ENCODE measurements around the gene STON2. TPM values are rescaled to one million over a fixed set of nuclear protein-coding genes. Genes with fewer than 3 reads are reported as not detected.

STON2 gene
- total and polyA plus RNA-seq, 2 of the 8 experiments (the other 6 are each of a cell fraction or from before 2014, with no cell fraction given): 8.9 to 50.0 TPM

- Histone ChIP-seq H3K79me2 (ENCODE audit: control insufficient read depth in 1 of 2, insufficient read depth in 2 of 2, low read length in 2 of 2) (no peaks in the 10 kb centered on the region), H3K23ac (ENCODE audit: insufficient read length) (no peak overlapping the region), H3K4me2 (ENCODE audit: insufficient read depth in 1 of 2, low read depth in 2 of 2, low read length in 2 of 2) (no peak overlapping the region), H3K23me2 (ENCODE audit: low read depth, low read length) (no peaks in the 10 kb centered on the region), H4K5ac (ENCODE audit: insufficient read length, low read depth, low read length) (no peak overlapping the region), H3K14ac (ENCODE audit: insufficient read length) (no peak overlapping the region), H2AK5ac (ENCODE audit: low read depth, low read length) (no peak overlapping the region), H2BK120ac (replicated peaks; ENCODE audit: low read depth, low read length) (no peak overlapping the region), H4K8ac (ENCODE audit: extremely low read depth, insufficient read depth, low read length) (no peak overlapping the region), H3K18ac (ENCODE audit: extremely low read depth, low read length) (no peak overlapping the region), H3K56ac (replicated peaks; ENCODE audit: insufficient read length, low read depth, low read length) (no peak overlapping the region), H3K9me3 (ENCODE audit: insufficient read depth in 2 of 2, low read depth in 1 of 2, low read length in 1 of 2) (no peaks in the 10 kb centered on the region), H2BK12ac (ENCODE audit: low read depth, low read length) (no peak overlapping the region), H3K4ac (replicated peaks; ENCODE audit: insufficient read length, low read depth, low read length) (no peak overlapping the region), H3K9ac (replicated peaks in 1 of 4; ENCODE audit: extremely low read depth in 1 of 4, low read depth in 3 of 4, low read length in 3 of 4) (no peak overlapping the region), H2BK5ac (ENCODE audit: low read depth, low read length) (no peak overlapping the region), H2AFZ (ENCODE audit: low read length) (no peak overlapping the region), H3K36me3 (ENCODE audit: control insufficient read depth in 2 of 4, insufficient read depth in 4 of 4, low read length in 3 of 4) (peaks cover 0 to 14% (median 0%) of the 10 kb centered on the region in 4 experiments; a peak in 3 of 8 replicates), H3K4me3 (ENCODE audit: extremely low read depth in 1 of 4, insufficient read depth in 2 of 4, low read depth in 3 of 4, low read length in 4 of 4) (no peak overlapping the region), H3K79me1 (ENCODE audit: low read depth, low read length) (no peaks in the 10 kb centered on the region), H3K4me1 (replicated peaks in 1 of 4; ENCODE audit: control insufficient read depth in 3 of 4, insufficient read depth in 4 of 4, low read length in 3 of 4) (peaks cover 0 to 8% (median 0%) of the 10 kb centered on the region in 4 experiments; a peak in 1 of 7 replicates), H3K27ac (ENCODE audit: low read depth, low read length) (no peak overlapping the region), H3K27me3 (replicated peaks in 1 of 4; ENCODE audit: control insufficient read depth in 3 of 4, extremely low read depth in 1 of 4, insufficient read depth in 3 of 4, low read length in 3 of 4) (no peaks in the 10 kb centered on the region), H2BK15ac (ENCODE audit: low read length) (no peak overlapping the region), H4K20me1 (replicated peaks in 1 of 2; ENCODE audit: control insufficient read depth in 1 of 2, insufficient read depth in 2 of 2, low read length in 2 of 2) (no peaks in the 10 kb centered on the region), H4K91ac (replicated peaks; ENCODE audit: insufficient read length, low read length) (no peak overlapping the region), H2BK20ac (ENCODE audit: low read length) (no peak overlapping the region)
- TF ChIP-seq YY1 (IDR thresholded peaks at IDR 0.05; ENCODE audit: low read depth, low read length) (no peak), KDM5A (IDR thresholded peaks at IDR 0.05; ENCODE audit: low read length) (no peak), RFX5 (IDR thresholded peaks at IDR 0.05; ENCODE audit: borderline replicate concordance, low read depth, low read length) (no peak), SP2 (IDR thresholded peaks at IDR 0.05; ENCODE audit: low read length) (no peak), EP300 (IDR thresholded peaks at IDR 0.05; ENCODE audit: borderline replicate concordance in 1 of 2, low read depth in 2 of 2, low read length in 2 of 2) (no peak), KDM4A (IDR thresholded peaks at IDR 0.05; ENCODE audit: low read depth, low read length, severe bottlenecking) (no peak), RBBP5 (IDR thresholded peaks at IDR 0.05; ENCODE audit: borderline replicate concordance, low read depth, low read length) (no peak), EZH2 (IDR thresholded peaks at IDR 0.05; ENCODE audit: low read depth, low read length, severe bottlenecking) (no peak), CTBP2 (IDR thresholded peaks at IDR 0.05; ENCODE audit: borderline replicate concordance, insufficient read depth, insufficient read length, low read length) (no peak), POU5F1 (IDR thresholded peaks at IDR 0.05; ENCODE audit: low read depth, low read length) (no peak)
- TF ChIP-seq, protein P1, sequence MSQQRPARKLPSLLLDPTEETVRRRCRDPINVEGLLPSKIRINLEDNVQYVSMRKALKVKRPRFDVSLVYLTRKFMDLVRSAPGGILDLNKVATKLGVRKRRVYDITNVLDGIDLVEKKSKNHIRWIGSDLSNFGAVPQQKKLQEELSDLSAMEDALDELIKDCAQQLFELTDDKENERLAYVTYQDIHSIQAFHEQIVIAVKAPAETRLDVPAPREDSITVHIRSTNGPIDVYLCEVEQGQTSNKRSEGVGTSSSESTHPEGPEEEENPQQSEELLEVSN (IDR thresholded peaks at IDR 0.05): no peak
- CTCF ChIA-PET (ENCODE audit: partially characterized antibody): interaction anchor here (1.1 to 20.7 kb wide), 5 partner anchors 10 to 200 kb away, joined by 3 to 426 read pairs (median 7); no protein-coding TSS in a partner anchor
- 83% methylated on average over 4 of the region's 4 CpGs; no CpG with 5 or more reads in 1 of the 2 experiments for WGBS, 2 experiments (ENCODE audit: extremely low coverage in 1 of 2, insufficient coverage in 1 of 2, insufficient read length in 1 of 2, insufficient replicate concordance in 2 of 2, low coverage in 1 of 2, low lambda C conversion rate in 2 of 2, missing lambda C conversion rate in 1 of 2)
- FAIRE-seq: no peak
- no peak for DNase-seq (ENCODE audit: low read depth in 1 of 2, low spot score in 2 of 2)
- POLR2A ChIA-PET (ENCODE audit: partially characterized antibody): no interaction called here
These were observed 136.2 kb downstream of the STON2 start for GRCh38 chr14:81263777-81264410.

Data from H1 (cell line).